GM19035 (cell line): Measurements from ENCODE around the gene SST.

Experiments used
- ATAC-seq: cut with Tn5 transposase; IDR thresholded peaks from one replicate; pipeline ENCODE4 v1.9.1; 2021; ENCODE audit not compliant: unreplicated experiment

Gene SST

GRCh38 chr3:187636528-187636927, 33.7 kb downstream of the SST start:
- ATAC-seq: no peak

- ATAC-seq: no peak
Measured at GRCh38 chr3:187630404-187630803, 39.8 kb downstream of the SST start.

GRCh38 chr3:187629711-187630110, 40.5 kb downstream of the SST start:
- ATAC-seq: no peak

- ATAC-seq: no peak
Measured at GRCh38 chr3:187628169-187628568, 42.0 kb downstream of the SST start.

GRCh38 chr3:187626581-187626980, 43.6 kb downstream of the SST start:
- no peak for ATAC-seq

GRCh38 chr3:187624588-187624987, 45.6 kb downstream of the SST start:
- no peak for ATAC-seq

GRCh38 chr3:187623285-187623814, 46.8 kb downstream of the SST start:
- no peak for ATAC-seq

GRCh38 chr3:187621881-187622280, 48.3 kb downstream of the SST start:
- ATAC-seq: no peak

GRCh38 chr3:187619461-187619860, 50.7 kb downstream of the SST start:
- no peak for ATAC-seq
